Cardiac fibroblast (primary cell): ENCODE data around the gene TCHHL1.
A peak's percentile ranks its signal among the peaks of the same experiment; 100 is the strongest.

Experiments used
- DNase-seq, 2 donors: peaks; one replicate each; pipeline versions ENCODE4 v3.0.0 to v3.0.0-alpha.2; 2010; ENCODE audit warnings: low read depth in 2 of 2
- H3K4me3 ChIP-seq, 2 donors: replicated peaks in 1 of 2; 1 replicate in 1 of 2; 2 replicates in 1 of 2; pipeline ENCODE4 v1.5.1; 2011; ENCODE audit warnings: low read depth in 2 of 2, low read length in 2 of 2, mild to moderate bottlenecking in 2 of 2, moderate library complexity in 1 of 2
- TF ChIP-seq, protein P1 (sequence below): IDR thresholded peaks from one replicate; pipeline ENCODE4 v1.5.1; 2011; ENCODE audit warnings: low read depth, mild to moderate bottlenecking, low read length, inconsistent platforms

TCHHL1 gene

DNA sequence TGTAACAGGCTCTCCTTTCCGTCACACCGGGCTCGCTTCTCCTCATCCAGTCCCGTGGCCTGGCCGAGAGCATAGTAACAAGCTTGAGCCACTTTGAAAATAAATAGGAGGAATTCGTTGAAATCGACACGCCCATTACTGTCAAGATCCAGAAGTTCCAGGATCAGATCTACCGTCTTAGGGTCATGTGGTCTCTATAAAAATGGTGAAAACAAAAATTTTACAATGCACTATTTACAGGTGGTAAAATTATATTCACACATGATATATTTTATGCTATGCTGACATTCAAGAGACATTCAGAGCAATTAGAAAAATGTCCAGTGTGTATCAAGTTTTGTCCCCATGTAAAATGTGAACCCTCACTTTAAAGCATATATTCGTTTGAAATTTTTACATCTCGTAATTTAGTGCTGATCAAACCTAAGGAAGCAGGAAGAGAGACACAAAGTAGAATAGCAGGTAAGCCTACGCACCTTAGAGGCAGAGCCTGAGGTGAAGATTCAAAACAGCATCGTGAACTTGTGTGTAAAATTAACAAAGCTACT, 24.1 kb upstream of the TCHHL1 start:
- H3K4me3 ChIP-seq, result no peak overlapping the region

GRCh38 chr1:152112101-152112884, 23.4 kb upstream of the TCHHL1 start:
- peak overlapping the region; percentile 15 to 36 for H3K4me3 ChIP-seq
- peak; percentile 16 to 22 for DNase-seq
- TF ChIP-seq, protein P1, sequence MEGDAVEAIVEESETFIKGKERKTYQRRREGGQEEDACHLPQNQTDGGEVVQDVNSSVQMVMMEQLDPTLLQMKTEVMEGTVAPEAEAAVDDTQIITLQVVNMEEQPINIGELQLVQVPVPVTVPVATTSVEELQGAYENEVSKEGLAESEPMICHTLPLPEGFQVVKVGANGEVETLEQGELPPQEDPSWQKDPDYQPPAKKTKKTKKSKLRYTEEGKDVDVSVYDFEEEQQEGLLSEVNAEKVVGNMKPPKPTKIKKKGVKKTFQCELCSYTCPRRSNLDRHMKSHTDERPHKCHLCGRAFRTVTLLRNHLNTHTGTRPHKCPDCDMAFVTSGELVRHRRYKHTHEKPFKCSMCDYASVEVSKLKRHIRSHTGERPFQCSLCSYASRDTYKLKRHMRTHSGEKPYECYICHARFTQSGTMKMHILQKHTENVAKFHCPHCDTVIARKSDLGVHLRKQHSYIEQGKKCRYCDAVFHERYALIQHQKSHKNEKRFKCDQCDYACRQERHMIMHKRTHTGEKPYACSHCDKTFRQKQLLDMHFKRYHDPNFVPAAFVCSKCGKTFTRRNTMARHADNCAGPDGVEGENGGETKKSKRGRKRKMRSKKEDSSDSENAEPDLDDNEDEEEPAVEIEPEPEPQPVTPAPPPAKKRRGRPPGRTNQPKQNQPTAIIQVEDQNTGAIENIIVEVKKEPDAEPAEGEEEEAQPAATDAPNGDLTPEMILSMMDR, result no peak

More for the DNA sequence above, 24.1 kb upstream of the TCHHL1 start:
- DNase-seq, result no peak
- TF ChIP-seq, protein P1, result no peak

DNA sequence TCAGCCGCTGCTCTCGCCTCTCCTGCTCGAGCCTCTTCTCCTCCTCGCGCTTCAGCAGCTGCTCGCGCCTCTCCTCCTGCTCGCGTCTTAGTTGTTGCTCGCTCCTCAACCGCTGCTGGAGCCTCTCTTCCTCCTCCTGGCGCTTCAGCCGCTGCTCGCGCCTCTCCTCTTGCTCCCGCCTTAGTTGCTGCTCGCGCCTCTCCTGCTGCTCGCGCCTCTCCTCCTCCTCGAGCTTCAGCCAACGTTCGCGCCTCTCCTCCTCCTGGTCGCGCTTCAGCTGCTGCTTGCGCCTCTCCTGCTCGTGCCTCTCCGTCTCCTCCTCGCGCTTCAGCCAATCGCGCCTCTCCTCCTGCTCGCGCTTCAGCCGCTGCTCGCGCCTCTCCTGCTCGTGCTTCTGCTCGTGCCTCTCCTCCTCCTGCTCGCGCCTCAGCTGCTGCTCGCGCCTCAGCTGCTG, 22.7 kb upstream of the TCHHL1 start:
- peak in 1 of 2 donors; percentile 38 for DNase-seq
- TF ChIP-seq, protein P1, result no peak
- H3K4me3 ChIP-seq, result peak overlapping the region; percentile 50 to 54

GRCh38 chr1:152110860-152111514, 22.1 kb upstream of the TCHHL1 start:
- peak overlapping the region; percentile 50 to 54 for H3K4me3 ChIP-seq
- peak; percentile 54 to 65 for DNase-seq
- TF ChIP-seq, protein P1, result no peak

DNA sequence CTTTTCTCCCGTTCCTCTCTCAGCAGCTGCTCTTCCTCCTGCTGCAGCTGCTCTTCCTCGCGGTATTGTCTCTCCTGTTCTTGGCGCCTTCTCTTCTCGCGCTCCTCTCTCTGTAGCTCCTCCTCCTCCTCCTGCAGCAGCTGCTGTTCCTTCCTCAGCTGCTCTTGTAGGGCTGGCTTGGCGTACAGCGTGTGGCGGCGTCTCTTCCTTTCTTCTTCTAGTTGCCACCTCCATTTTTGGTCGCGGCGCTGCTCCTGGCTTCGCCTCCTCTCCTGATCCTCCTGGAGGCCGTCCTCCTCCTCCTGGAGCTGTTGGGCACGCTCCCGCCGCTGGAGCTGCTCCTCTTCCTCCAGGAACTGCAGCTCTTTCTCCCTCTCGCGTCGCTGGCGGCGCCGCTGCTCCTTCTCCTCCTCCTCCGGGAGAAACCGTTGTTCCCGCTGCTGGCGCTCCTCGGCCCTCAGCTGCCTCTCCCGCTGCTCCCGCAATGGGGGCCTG, 21.5 kb upstream of the TCHHL1 start:
- TF ChIP-seq, protein P1, result no peak
- H3K4me3 ChIP-seq, result peak overlapping the region; percentile 50 to 54
- DNase-seq, result peak; percentile 38 to 65

DNA sequence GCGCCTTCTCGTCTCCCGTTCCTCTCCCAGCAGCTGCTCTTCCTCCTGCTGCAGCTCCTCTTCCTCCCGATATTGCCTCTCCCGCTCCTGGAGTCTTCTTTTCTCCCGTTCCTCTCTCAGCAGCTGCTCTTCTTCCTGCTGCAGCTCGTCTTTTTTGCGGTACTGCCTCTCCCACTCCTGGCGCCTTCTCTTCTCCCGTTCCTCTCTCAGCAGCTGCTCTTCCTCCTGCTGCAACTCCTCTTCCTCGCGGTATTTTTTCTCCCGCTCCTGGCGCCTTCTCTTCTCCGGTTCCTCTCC, 21.1 kb upstream of the TCHHL1 start:
- H3K4me3 ChIP-seq, result peak overlapping the region; percentile 50 to 54
- no peak for DNase-seq
- TF ChIP-seq, protein P1, result no peak
